IMR-90 (cell line): ENCODE data around the gene MAGEC3. TPM values are rescaled to one million over a fixed set of nuclear protein-coding genes. Genes with fewer than 3 reads are reported as not detected.

Experiments used
- ATAC-seq: fragments of 200-7000 bp; cut with Tn5 transposase; 2 replicates; pipeline ENCODE4 v1.9.1; 2020; ENCODE audit warnings: low read depth, mild to moderate bottlenecking, moderate library complexity
- BruUV-seq: library from RNA; stranded (reverse); fragments of 400-500 nt; replicated peaks from 2 replicates; lab custom pipeline; 2021; lab: Mats Ljungman, UMichigan
- CTCF ChIA-PET: fragments of 300-600 bp; formaldehyde crosslinking; extraction: SDS; loops from one replicate; lab custom pipeline; 2021; ENCODE audit warnings: antibody characterized with exemption; lab: Yijun Ruan, JAX
- POLR2A ChIA-PET: fragments of 300-600 bp; sonication (Branson Sonifier 250); formaldehyde crosslinking; loops from one replicate; lab custom pipeline; 2022; ENCODE audit warnings: antibody characterized with exemption; ENCODE audit not compliant: unreplicated experiment; lab: Charles Lee
- DNase-seq: peaks from one replicate; pipeline ENCODE4 v3.0.0; 2013
- H2AFZ ChIP-seq: replicated peaks from 2 replicates; pipeline ENCODE3; 2013; ENCODE audit warnings: low read length, mild to moderate bottlenecking; ENCODE audit not compliant: poor library complexity
- H2AK5ac ChIP-seq: 2 replicates; pipeline ENCODE4 v1.6.1; 2013; ENCODE audit warnings: low read depth, low read length, inconsistent platforms
- H2AK9ac ChIP-seq: replicated peaks from 2 replicates; pipeline ENCODE3; 2013; ENCODE audit warnings: mild to moderate bottlenecking, low read depth, low read length, moderate library complexity; ENCODE audit not compliant: poor library complexity
- H2BK120ac ChIP-seq: 2 replicates; pipeline ENCODE4 v1.6.1; 2013; ENCODE audit warnings: low read depth, low read length, inconsistent platforms
- H2BK15ac ChIP-seq: 3 replicates; pipeline ENCODE4 v1.6.1; 2013; ENCODE audit warnings: low read depth, low read length, inconsistent platforms
- H2BK20ac ChIP-seq: 2 replicates; pipeline ENCODE4 v1.6.1; 2013; ENCODE audit warnings: low read depth, mild to moderate bottlenecking, inconsistent platforms, low read length, moderate library complexity
- H2BK5ac ChIP-seq: 2 replicates; pipeline ENCODE4 v1.6.1; 2013; ENCODE audit warnings: mild to moderate bottlenecking, low read depth, low read length, inconsistent platforms; ENCODE audit not compliant: poor library complexity, severe bottlenecking
- H3K14ac ChIP-seq: replicated peaks from 2 replicates; pipeline ENCODE4 v1.6.1; 2013; ENCODE audit warnings: low read depth, low read length, inconsistent platforms
- H3K18ac ChIP-seq: 2 replicates; pipeline ENCODE4 v1.6.1; 2013; ENCODE audit warnings: low read depth, low read length, control low read depth
- H3K23ac ChIP-seq: 2 replicates; pipeline ENCODE4 v1.6.1; 2013; ENCODE audit warnings: low read depth, low read length, inconsistent platforms
- H3K27ac ChIP-seq: 2 replicates; pipeline ENCODE4 v1.5.1; 2013; ENCODE audit warnings: mild to moderate bottlenecking, control low read depth, low read length; ENCODE audit not compliant: insufficient read depth
- H3K27me3 ChIP-seq: 2 replicates; pipeline ENCODE4 v1.6.1; 2013; ENCODE audit warnings: low read length; ENCODE audit not compliant: control insufficient read depth, insufficient read depth
- H3K36me3 ChIP-seq: 2 replicates; pipeline ENCODE4 v1.6.1; 2013; ENCODE audit warnings: low read length, mixed read lengths; ENCODE audit not compliant: control insufficient read depth, insufficient read depth
- H3K4ac ChIP-seq: 2 replicates; pipeline ENCODE4 v1.6.1; 2013; ENCODE audit warnings: low read depth, low read length, inconsistent platforms
- H3K4me1 ChIP-seq: 2 replicates; pipeline ENCODE4 v1.6.1; 2013; ENCODE audit warnings: low read length, mixed read lengths; ENCODE audit not compliant: control insufficient read depth, insufficient read depth
- H3K4me2 ChIP-seq: 2 replicates; pipeline ENCODE4 v1.6.1; 2013; ENCODE audit warnings: low read depth, mild to moderate bottlenecking, control low read depth, low read length, moderate library complexity
- H3K4me3 ChIP-seq: 2 replicates; pipeline ENCODE4 v1.5.1; 2013; ENCODE audit warnings: low read depth, mild to moderate bottlenecking, control low read depth, low read length, moderate library complexity; ENCODE audit not compliant: insufficient read depth
- H3K56ac ChIP-seq: 2 replicates; pipeline ENCODE4 v1.6.1; 2013; ENCODE audit warnings: low read length, inconsistent platforms; ENCODE audit not compliant: insufficient read depth; ENCODE audit errors: extremely low read depth
- H3K79me1 ChIP-seq, 2 experiments: 2 replicates each; pipeline ENCODE4 v1.6.1; 2013; ENCODE audit warnings: low read length in 2 of 2, inconsistent platforms in 1 of 2, low read depth in 1 of 2
- H3K9ac ChIP-seq: 2 replicates; pipeline ENCODE4 v1.6.1; 2013; ENCODE audit warnings: low read depth, low read length, control low read depth
- H3K9me1 ChIP-seq: 2 replicates; pipeline ENCODE4 v1.6.1; 2013; ENCODE audit warnings: low read length, inconsistent platforms; ENCODE audit not compliant: insufficient read depth
- H3K9me3 ChIP-seq: 2 replicates; pipeline ENCODE4 v1.6.1; 2013; ENCODE audit warnings: low read length; ENCODE audit not compliant: control insufficient read depth, insufficient read depth
- H4K20me1 ChIP-seq: 2 replicates; pipeline ENCODE4 v1.6.1; 2013; ENCODE audit warnings: low read length, inconsistent platforms; ENCODE audit not compliant: insufficient read depth
- H4K5ac ChIP-seq: 2 replicates; pipeline ENCODE4 v1.6.1; 2013; ENCODE audit warnings: mild to moderate bottlenecking, low read depth, low read length, control low read depth
- H4K8ac ChIP-seq, 2 experiments: 2 replicates each; pipeline ENCODE4 v1.6.1; 2013; ENCODE audit warnings: low read depth in 2 of 2, low read length in 2 of 2, control low read depth in 1 of 2, inconsistent platforms in 1 of 2
- H4K91ac ChIP-seq: 2 replicates; pipeline ENCODE4 v1.6.1; 2013; ENCODE audit warnings: low read depth, low read length, inconsistent platforms; ENCODE audit not compliant: insufficient read depth
- BHLHE40 ChIP-seq: fragments of 150-350 bp; IDR thresholded peaks from 2 replicates; pipeline ENCODE4 v1.6.1; 2016; ENCODE audit warnings: mild to moderate bottlenecking, low read depth, low read length
- CEBPB ChIP-seq: IDR thresholded peaks from 2 replicates; pipeline ENCODE4 v1.6.1; 2012; ENCODE audit warnings: low read depth, low read length, improper control_type of control experiment
- CHD1 ChIP-seq: IDR thresholded peaks from 2 replicates; pipeline ENCODE4 v1.6.1; 2012; ENCODE audit warnings: low read depth, low read length, improper control_type of control experiment
- FOS ChIP-seq: fragments of 150-350 bp; IDR thresholded peaks from 2 replicates; pipeline ENCODE4 v1.6.1; 2016; ENCODE audit warnings: low read depth, low read length
- MAZ ChIP-seq: IDR thresholded peaks from 2 replicates; pipeline ENCODE4 v1.6.1; 2012; ENCODE audit warnings: low read depth, mild to moderate bottlenecking, low read length, improper control_type of control experiment, moderate library complexity, borderline replicate concordance
- MXI1 ChIP-seq: IDR thresholded peaks from 2 replicates; pipeline ENCODE4 v1.6.1; 2012; ENCODE audit warnings: low read depth, mild to moderate bottlenecking, low read length, moderate library complexity, borderline replicate concordance
- POLR2A ChIP-seq: IDR thresholded peaks from 2 replicates; pipeline ENCODE4 v1.6.1; 2012; ENCODE audit warnings: mild to moderate bottlenecking, low read depth, low read length
- RAD21 ChIP-seq: IDR thresholded peaks from 2 replicates; pipeline ENCODE4 v1.6.1; 2012; ENCODE audit warnings: low read length, improper control_type of control experiment
- SMC3 ChIP-seq: fragments of 150-350 bp; IDR thresholded peaks from 2 replicates; pipeline ENCODE4 v1.6.1; 2016; ENCODE audit warnings: low read depth, mild to moderate bottlenecking, antibody characterized with exemption, low read length, moderate library complexity
- WGBS, 2 experiments: methylation state at CpG; one replicate each; pipeline versions ENCODE4 v1.1.5 to v1.1.7; 2013; ENCODE audit warnings: missing lambda C conversion rate in 2 of 2; ENCODE audit not compliant: insufficient read length in 1 of 2; ENCODE audit errors: extremely low coverage in 2 of 2; 5-methylcytosine and 5-hydroxymethylcytosine counted together
- dilution Hi-C: fragments of 300-500 bp; cut with HindIII; formaldehyde crosslinking; loops from one replicate; pipeline ENCODE4 v1.14.3; 2018; ENCODE audit warnings: low sequenced_read_pairs; ENCODE audit not compliant: unreplicated experiment
- in situ Hi-C: fragments of 300-500 bp; cut with MboI; formaldehyde crosslinking; loops from 3 replicates; pipeline ENCODE4 v1.14.3; 2019; ENCODE audit warnings: low sequenced_read_pairs, inconsistent platforms, mixed read lengths
- intact Hi-C: fragments of 100-400 bp; cut with micrococcal nuclease; formaldehyde crosslinking; loops from 2 replicates; pipeline ENCODE4 v1.10.0; 2022
- polyA plus RNA-seq, 3 experiments: library from polyadenylated mRNA; depleted of rRNA; stranded (reverse); fragments of >200 nt; gene quantifications; 2 replicates each; pipeline ENCODE4 v1.2.3, GENCODE V29; 2012; ENCODE audit warnings: low replicate concordance in 1 of 3
- total RNA-seq: library from RNA; depleted of rRNA; stranded (reverse); fragments of >200 nt; gene quantifications from 2 replicates; pipeline ENCODE4 v1.2.3, GENCODE V29; 2012
- TF ChIP-seq, protein P1 (sequence below): fragments of 150-350 bp; IDR thresholded peaks from 2 replicates; pipeline ENCODE4 v1.6.1; 2016; ENCODE audit warnings: low read depth, mild to moderate bottlenecking, low read length, moderate library complexity, borderline replicate concordance
- TF ChIP-seq, protein P2 (sequence below): conservative IDR thresholded peaks from 2 replicates; pipeline ENCODE4 v1.5.1; 2012; ENCODE audit warnings: mild to moderate bottlenecking, low read depth, low read length, improper control_type of control experiment

The MAGEC3 gene
- total and polyA plus RNA-seq, 2 of the 4 experiments (the other 2 are of a cell fraction) = not detected

DNA sequence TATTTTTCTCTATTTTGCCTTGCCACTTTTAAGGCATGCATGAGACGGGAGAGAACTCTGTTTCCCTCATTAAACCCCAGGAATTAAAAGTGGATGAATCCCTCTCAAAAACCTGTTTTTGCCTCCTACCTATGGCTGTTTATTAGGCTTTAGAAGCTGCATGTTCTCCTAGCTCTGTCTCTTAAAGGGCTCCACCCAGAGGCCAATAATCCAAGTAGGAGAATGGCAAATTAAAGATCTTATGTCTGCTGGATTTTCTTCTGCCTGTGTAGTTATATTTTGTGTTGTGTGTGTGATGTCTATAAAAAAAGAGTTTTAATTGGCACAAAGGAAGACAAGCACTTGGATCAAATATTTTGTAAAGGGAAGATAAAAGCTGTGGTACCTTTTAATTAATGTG lies 98.0 kb downstream of the MAGEC3 start:
- no TSS peak for BruUV-seq
- intact Hi-C loops = loop anchor here (5.0 kb wide), 1 partner anchor 1019 kb away; no protein-coding TSS in a partner anchor

More for the DNA sequence above, 98.0 kb downstream of the MAGEC3 start:
- Histone ChIP-seq H3K23ac (no peak overlapping the region), H4K5ac (no peak overlapping the region), H3K27ac (no peak overlapping the region), H2BK20ac (no peak overlapping the region), H2BK120ac (no peak overlapping the region), H3K9ac (no peak overlapping the region), H3K9me3 (peaks cover 2% of the 10 kb centered on the region; the same call in 1 of the 2 replicates), H3K27me3 (no peaks in the 10 kb centered on the region), H3K14ac (no peak overlapping the region), H2AK9ac (no peak overlapping the region), H4K91ac (no peak overlapping the region), H2AFZ (no peak overlapping the region), H3K4me3 (no peak overlapping the region), H4K20me1 (no peaks in the 10 kb centered on the region), H3K79me1 (no peaks in the 10 kb centered on the region), H2BK5ac (no peak overlapping the region), H4K8ac (no peak overlapping the region), H3K18ac (no peak overlapping the region), H3K4me1 (no peaks in the 10 kb centered on the region), H2BK15ac (no peak overlapping the region), H3K56ac (no peak overlapping the region), H3K9me1 (no peaks in the 10 kb centered on the region), H3K36me3 (no peaks in the 10 kb centered on the region), H2AK5ac (no peak overlapping the region), H3K4me2 (no peak overlapping the region), H3K4ac (no peak overlapping the region)
- CTCF ChIA-PET = no interaction called here
- no peak for TF ChIP-seq FOS
- no peak for TF ChIP-seq RAD21
- TF ChIP-seq MAZ = no peak
- no peak for TF ChIP-seq MXI1
- no peak for TF ChIP-seq CEBPB
- TF ChIP-seq SMC3 = no peak
- TF ChIP-seq, protein P1, sequence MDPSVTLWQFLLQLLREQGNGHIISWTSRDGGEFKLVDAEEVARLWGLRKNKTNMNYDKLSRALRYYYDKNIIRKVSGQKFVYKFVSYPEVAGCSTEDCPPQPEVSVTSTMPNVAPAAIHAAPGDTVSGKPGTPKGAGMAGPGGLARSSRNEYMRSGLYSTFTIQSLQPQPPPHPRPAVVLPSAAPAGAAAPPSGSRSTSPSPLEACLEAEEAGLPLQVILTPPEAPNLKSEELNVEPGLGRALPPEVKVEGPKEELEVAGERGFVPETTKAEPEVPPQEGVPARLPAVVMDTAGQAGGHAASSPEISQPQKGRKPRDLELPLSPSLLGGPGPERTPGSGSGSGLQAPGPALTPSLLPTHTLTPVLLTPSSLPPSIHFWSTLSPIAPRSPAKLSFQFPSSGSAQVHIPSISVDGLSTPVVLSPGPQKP = no peak
- TF ChIP-seq BHLHE40 = no peak
- TF ChIP-seq CHD1 = no peak
- TF ChIP-seq, protein P2, sequence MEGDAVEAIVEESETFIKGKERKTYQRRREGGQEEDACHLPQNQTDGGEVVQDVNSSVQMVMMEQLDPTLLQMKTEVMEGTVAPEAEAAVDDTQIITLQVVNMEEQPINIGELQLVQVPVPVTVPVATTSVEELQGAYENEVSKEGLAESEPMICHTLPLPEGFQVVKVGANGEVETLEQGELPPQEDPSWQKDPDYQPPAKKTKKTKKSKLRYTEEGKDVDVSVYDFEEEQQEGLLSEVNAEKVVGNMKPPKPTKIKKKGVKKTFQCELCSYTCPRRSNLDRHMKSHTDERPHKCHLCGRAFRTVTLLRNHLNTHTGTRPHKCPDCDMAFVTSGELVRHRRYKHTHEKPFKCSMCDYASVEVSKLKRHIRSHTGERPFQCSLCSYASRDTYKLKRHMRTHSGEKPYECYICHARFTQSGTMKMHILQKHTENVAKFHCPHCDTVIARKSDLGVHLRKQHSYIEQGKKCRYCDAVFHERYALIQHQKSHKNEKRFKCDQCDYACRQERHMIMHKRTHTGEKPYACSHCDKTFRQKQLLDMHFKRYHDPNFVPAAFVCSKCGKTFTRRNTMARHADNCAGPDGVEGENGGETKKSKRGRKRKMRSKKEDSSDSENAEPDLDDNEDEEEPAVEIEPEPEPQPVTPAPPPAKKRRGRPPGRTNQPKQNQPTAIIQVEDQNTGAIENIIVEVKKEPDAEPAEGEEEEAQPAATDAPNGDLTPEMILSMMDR = no peak
- no peak for TF ChIP-seq POLR2A
- no CpG with 5 or more reads among the region's 1 CpG for WGBS, 2 experiments
- DNase-seq (no peak), ATAC-seq (no peak)
- in situ Hi-C loops (no loop called here), dilution Hi-C loops (no loop called here)
- POLR2A ChIA-PET = no interaction called here
